Keratinocyte (primary cell): ENCODE results near the gene OR1E2. TPM values are rescaled to one million over a fixed set of nuclear protein-coding genes. Genes with fewer than 3 reads are reported as not detected.
"Not testable (repeated sequence)": the region's sequence is repeated elsewhere in the genome, so short reads cannot be mapped to it uniquely, and the experiment has no call there.

Experiments
- DNase-seq: peaks from one replicate; pipeline ENCODE4 v3.0.0-alpha.2; 2011; ENCODE audit warnings: low read depth, missing footprints, low spot score
- FAIRE-seq: peaks from 2 replicates; lab custom pipeline; 2011; peaks lifted over from hg19 to GRCh38; lab: Jason Lieb, UNC
- H2AFZ ChIP-seq: 2 replicates; pipeline ENCODE4 v1.6.0; 2012; ENCODE audit warnings: low read length, control low read depth, inconsistent platforms; ENCODE audit not compliant: control insufficient read depth
- H3K27ac ChIP-seq: 2 replicates; pipeline ENCODE4 v1.5.1; 2011; ENCODE audit warnings: low read length; ENCODE audit not compliant: control insufficient read depth, insufficient read depth
- H3K27me3 ChIP-seq: 3 replicates; pipeline ENCODE4 v1.6.0; 2011; ENCODE audit warnings: low read length; ENCODE audit not compliant: control insufficient read depth, insufficient read depth; ENCODE audit errors: extremely low read depth
- H3K36me3 ChIP-seq, 2 experiments: 2 replicates in 1 of 2; 3 replicates in 1 of 2; pipeline ENCODE4 v1.5.1; 2011; ENCODE audit warnings: low read length in 2 of 2, mild to moderate bottlenecking in 1 of 2; ENCODE audit not compliant: control insufficient read depth in 2 of 2, insufficient read depth in 2 of 2; ENCODE audit errors: extremely low read depth in 1 of 2
- H3K4me1 ChIP-seq: 3 replicates; pipeline ENCODE4 v1.5.1; 2011; ENCODE audit warnings: low read length; ENCODE audit not compliant: control insufficient read depth, insufficient read depth; ENCODE audit errors: extremely low read depth
- H3K4me2 ChIP-seq: 3 replicates; pipeline ENCODE4 v1.6.0; 2011; ENCODE audit warnings: low read depth, low read length; ENCODE audit not compliant: control insufficient read depth, insufficient read depth; ENCODE audit errors: extremely low read depth
- H3K4me3 ChIP-seq, 3 experiments: fragments of 200-600 bp in 1 of 3; sonication (generic) in 1 of 3; 2 replicates in 2 of 3; 3 replicates in 1 of 3; pipeline ENCODE4 v1.5.1; 2011 to 2016; ENCODE audit warnings: low read length in 3 of 3, mild to moderate bottlenecking in 3 of 3, control low read depth in 2 of 3, inconsistent platforms in 1 of 3, low read depth in 1 of 3, mixed read lengths in 1 of 3, mixed run types in 1 of 3, moderate library complexity in 1 of 3; ENCODE audit not compliant: control insufficient read depth in 2 of 3, insufficient read depth in 2 of 3; ENCODE audit errors: extremely low read depth in 1 of 3
- H3K79me2 ChIP-seq: 2 replicates; pipeline ENCODE4 v1.6.0; 2012; ENCODE audit warnings: low read length; ENCODE audit not compliant: control insufficient read depth, insufficient read depth
- H3K9ac ChIP-seq: 3 replicates; pipeline ENCODE4 v1.6.0; 2011; ENCODE audit warnings: low read length; ENCODE audit not compliant: control insufficient read depth, insufficient read depth; ENCODE audit errors: extremely low read depth
- H3K9me1 ChIP-seq: 3 replicates; pipeline ENCODE4 v1.6.0; 2011; ENCODE audit warnings: low read length; ENCODE audit not compliant: control insufficient read depth, insufficient read depth; ENCODE audit errors: extremely low read depth
- H3K9me3 ChIP-seq: 2 replicates; pipeline ENCODE4 v1.5.1; 2012; ENCODE audit warnings: low read depth, low read length; ENCODE audit not compliant: control insufficient read depth
- H4K20me1 ChIP-seq: 3 replicates; pipeline ENCODE4 v1.6.0; 2011; ENCODE audit warnings: low read length; ENCODE audit not compliant: control insufficient read depth, insufficient read depth; ENCODE audit errors: extremely low read depth
- CTCF ChIP-seq, 3 experiments: IDR thresholded peaks in 1 of 3; conservative IDR thresholded peaks in 1 of 3; optimal IDR thresholded peaks in 1 of 3; 2 replicates in 2 of 3; 3 replicates in 1 of 3; pipeline versions ENCODE3 to v1.5.1; 2011; ENCODE audit warnings: low read length in 3 of 3, mild to moderate bottlenecking in 3 of 3, moderate library complexity in 2 of 3, control low read depth in 1 of 3, inconsistent platforms in 1 of 3; ENCODE audit not compliant: insufficient read depth in 2 of 3; ENCODE audit errors: extremely low read depth in 1 of 3
- EZH2 ChIP-seq: IDR thresholded peaks from one replicate; pipeline ENCODE4 v1.6.1; 2012; ENCODE audit warnings: inconsistent platforms, mild to moderate bottlenecking, low read length, moderate library complexity
- dilution Hi-C: fragments of 300-500 bp; cut with MboI; formaldehyde crosslinking; loops from one replicate; pipeline ENCODE4 v1.7.0; 2020; ENCODE audit warnings: low sequenced_read_pairs; ENCODE audit not compliant: extremely low pct_ligation_motif_present
- polyA plus RNA-seq, 5 experiments: library from polyadenylated mRNA; depleted of rRNA in 3 of 5; stranded (reverse) in 3 of 5; stranded (forward) in 1 of 5; unstranded in 1 of 5; fragments of >200 nt; gene quantifications; 1 replicate in 1 of 5; 2 replicates in 3 of 5; 3 replicates in 1 of 5; pipeline versions ENCODE4 v1.2.1 to v1.2.3, GENCODE V29; 2011 to 2012; ENCODE audit warnings: missing spikeins in 2 of 5, low read depth in 1 of 5, low replicate concordance in 1 of 5

Gene OR1E2
- polyA plus RNA-seq, 1 donor (not counting 4 experiments of a cell fraction or from before 2014, with no cell fraction given), result not detected

GRCh38 chr17:3415610-3416009 lies 18.0 kb downstream of the OR1E2 start:
- no peak overlapping the region for H3K9ac ChIP-seq
- no peak overlapping the region for H2AFZ ChIP-seq
- H3K27me3 ChIP-seq, result no peaks in the 10 kb centered on the region
- H3K9me1 ChIP-seq, result no peaks in the 10 kb centered on the region
- no peaks in the 10 kb centered on the region for H3K36me3 ChIP-seq
- TF ChIP-seq EZH2 (no peak), CTCF (optimal IDR thresholded peaks at IDR 0.05 in 1 of 3, IDR thresholded peaks at IDR 0.05 in 1 of 3, conservative IDR thresholded peaks at IDR 0.05 in 1 of 3; ENCODE audit: extremely low read depth in 1 of 3, insufficient read depth in 2 of 3, low read length in 3 of 3) (no peak)
- H3K27ac ChIP-seq, result no peak overlapping the region
- H3K4me3 ChIP-seq, result no peak overlapping the region
- no peak overlapping the region for H3K4me2 ChIP-seq
- DNase-seq (no peak), FAIRE-seq (no peak)
- no peaks in the 10 kb centered on the region for H3K9me3 ChIP-seq
- H3K4me1 ChIP-seq, result no peaks in the 10 kb centered on the region
- dilution Hi-C loops, result no loop called here
- H4K20me1 ChIP-seq, result no peaks in the 10 kb centered on the region
- H3K79me2 ChIP-seq, result no peaks in the 10 kb centered on the region

- H2AFZ ChIP-seq, H3K9me1 ChIP-seq, H3K27me3 ChIP-seq, H3K4me3 ChIP-seq, H3K4me1 ChIP-seq, H3K4me2 ChIP-seq, DNase-seq, H3K9ac ChIP-seq, H3K79me2 ChIP-seq, H3K36me3 ChIP-seq, dilution Hi-C loops, H3K27ac ChIP-seq, H4K20me1 ChIP-seq, H3K9me3 ChIP-seq, FAIRE-seq: not testable (repeated sequence)
These were observed 21.4 kb downstream of the OR1E2 start for GRCh38 chr17:3412216-3412615.

DNA sequence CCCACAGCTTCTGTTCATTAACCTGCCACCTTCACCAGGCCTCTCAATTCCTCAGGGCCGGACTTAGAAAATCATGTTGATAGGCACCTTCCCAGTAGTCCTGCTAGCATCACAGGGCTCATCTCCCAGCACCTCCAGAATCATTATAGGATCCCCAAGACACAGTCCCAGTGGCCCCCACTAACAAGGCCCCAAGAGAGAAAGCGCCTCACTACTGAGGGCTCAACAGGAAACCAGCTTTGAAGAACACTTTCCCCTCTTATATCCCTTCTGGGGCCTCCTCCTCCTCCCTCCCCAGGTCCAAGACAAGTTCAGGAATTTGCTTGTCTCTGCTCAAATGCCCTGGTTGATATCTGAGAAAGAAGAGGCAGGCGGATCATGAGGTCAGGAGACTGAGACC lies 22.6 kb downstream of the OR1E2 start, which contains the start of gene OR3A3:
TSS of gene OR3A3 (plus strand) at position 301 of the 400 bp plus-strand sequence.
- Histone ChIP-seq H3K4me2 (no peak within 1 kb of the TSS), H2AFZ (no peak within 1 kb of the TSS), H3K79me2 (no peaks in the 10 kb centered on the region), H3K27ac (no peak within 1 kb of the TSS), H3K36me3 (no peaks in the 10 kb centered on the region), H3K9ac (no peak within 1 kb of the TSS), H3K27me3 (no peaks in the 10 kb centered on the region), H3K4me3 (no peak within 1 kb of the TSS), H3K9me1 (no peaks in the 10 kb centered on the region), H3K4me1 (no peaks in the 10 kb centered on the region), H4K20me1 (no peaks in the 10 kb centered on the region), H3K9me3 (no peaks in the 10 kb centered on the region)
- no peak for DNase-seq
- dilution Hi-C loops, result no loop called here
- no peak for FAIRE-seq
- TF ChIP-seq EZH2, result no peak

DNA sequence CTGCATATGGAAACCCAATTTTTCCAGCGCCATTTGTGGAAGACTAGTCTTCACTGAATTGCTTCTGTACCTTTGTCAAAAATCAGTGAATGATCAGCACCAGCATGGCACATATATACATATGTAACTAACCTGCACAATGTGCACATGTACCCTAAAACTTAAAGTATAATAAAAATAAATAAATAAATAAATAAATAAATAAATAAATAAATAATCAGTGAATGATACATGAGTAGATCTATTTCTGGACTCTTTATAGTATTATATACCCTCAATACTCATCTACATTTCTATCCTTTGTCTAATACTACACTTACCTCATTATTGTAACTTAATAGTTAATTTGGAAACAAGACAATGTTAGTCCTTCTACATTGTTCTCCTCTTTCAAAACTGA lies 29.8 kb downstream of the OR1E2 start:
- H3K9me1 ChIP-seq, H3K9ac ChIP-seq, H4K20me1 ChIP-seq, H3K27me3 ChIP-seq, H3K79me2 ChIP-seq, H2AFZ ChIP-seq, DNase-seq, H3K4me3 ChIP-seq, H3K4me2 ChIP-seq, H3K36me3 ChIP-seq, dilution Hi-C loops, H3K9me3 ChIP-seq, H3K4me1 ChIP-seq, FAIRE-seq, H3K27ac ChIP-seq: not testable (repeated sequence)
